Activated T-cell treated with anti-CD3 and anti-CD28 coated beads, Interleukin-2, amount 50 U/mL, for 72 hours (primary cell): ENCODE results near the gene ACSF3. TPM values are rescaled to one million over a fixed set of nuclear protein-coding genes. Genes with fewer than 3 reads are reported as not detected.

Experiments used
- ATAC-seq, 2 donors: fragments of 150-1000 bp; cut with Tn5 transposase; replicated peaks in 1 of 2; 2 replicates each; pipeline ENCODE4 v1.10.0; 2021; ENCODE audit warnings: moderate library complexity in 2 of 2, mild to moderate bottlenecking in 1 of 2
- DNase-seq, 2 donors: peaks; one replicate each; pipeline ENCODE4 v3.0.0; 2021 to 2022; ENCODE audit warnings: mixed read lengths in 1 of 2
- H3K27ac Mint-ChIP-seq: one replicate; pipeline ENCODE4 v1.8.0; 2022; ENCODE audit warnings: mild to moderate bottlenecking, moderate library complexity, mixed read lengths
- H3K27me3 Mint-ChIP-seq: one replicate; pipeline ENCODE4 v1.8.0; 2022; ENCODE audit warnings: low read depth, mixed read lengths
- H3K36me3 Mint-ChIP-seq, 2 donors: one replicate each; pipeline ENCODE4 v1.8.0; 2022; ENCODE audit warnings: mixed read lengths in 2 of 2, mild to moderate bottlenecking in 1 of 2; ENCODE audit not compliant: insufficient read depth in 2 of 2
- H3K4me1 Mint-ChIP-seq: one replicate; pipeline ENCODE4 v1.8.0; 2022; ENCODE audit warnings: low read depth, mixed read lengths
- H3K4me3 Mint-ChIP-seq, 2 donors: one replicate each; pipeline ENCODE4 v1.8.0; 2022; ENCODE audit warnings: mild to moderate bottlenecking in 2 of 2, mixed read lengths in 2 of 2, moderate library complexity in 2 of 2
- H3K9me3 Mint-ChIP-seq, 2 donors: one replicate each; pipeline ENCODE4 v1.8.0; 2022; ENCODE audit warnings: mixed read lengths in 2 of 2
- total RNA-seq, 2 donors: library from RNA; stranded (reverse); gene quantifications; one replicate each; pipeline ENCODE4 v1.2.3, GENCODE V29; 2022

Gene ACSF3
- total RNA-seq, 2 donors from 2014 or later = 50.6 to 66.7 TPM

- peaks cover 8% of the 10 kb centered on the region for H3K4me1 Mint-ChIP-seq
- H3K27me3 Mint-ChIP-seq = peaks cover 7% of the 10 kb centered on the region
- H3K27ac Mint-ChIP-seq = no peak overlapping the region
- peak overlapping the region; percentile 72 to 74 for H3K4me3 Mint-ChIP-seq
- no peaks in the 10 kb centered on the region for H3K9me3 Mint-ChIP-seq
- H3K36me3 Mint-ChIP-seq = no peaks in the 10 kb centered on the region
- DNase-seq (peak; percentile 33 to 39), ATAC-seq (no peak)
Measured at GRCh38 chr16:89170346-89171215, 76.9 kb downstream of the ACSF3 start.

- DNase-seq (peak; percentile 97), ATAC-seq (peak; percentile 93 to 94)
- Mint-ChIP-seq H3K36me3 (no peaks in the 10 kb centered on the region), H3K4me3 (peak within 1 kb of the TSS; percentile 72 to 74), H3K9me3 (no peaks in the 10 kb centered on the region), H3K4me1 (peaks cover 8% of the 10 kb centered on the region), H3K27me3 (peaks cover 7% of the 10 kb centered on the region), H3K27ac (no peak within 1 kb of the TSS)
Measured at GRCh38 chr16:89171216-89172170, 77.8 kb downstream of the ACSF3 start, which contains the start of gene CDH15. TSS of gene CDH15 (plus strand) at chr16:89171748. CDS start at chr16:89171832, 84 bp downstream.

GRCh38 chr16:89172171-89172527 lies 78.5 kb downstream of the ACSF3 start:
- DNase-seq (no peak), ATAC-seq (no peak)
- Mint-ChIP-seq H3K36me3 (no peaks in the 10 kb centered on the region), H3K4me1 (peaks cover 8% of the 10 kb centered on the region), H3K27me3 (peaks cover 7% of the 10 kb centered on the region), H3K9me3 (no peaks in the 10 kb centered on the region), H3K27ac (no peak overlapping the region), H3K4me3 (no peak overlapping the region)

- Mint-ChIP-seq H3K36me3 (no peaks in the 10 kb centered on the region), H3K4me3 (no peak overlapping the region), H3K27me3 (peaks cover 7% of the 10 kb centered on the region), H3K4me1 (peaks cover 8% of the 10 kb centered on the region), H3K27ac (no peak overlapping the region), H3K9me3 (no peaks in the 10 kb centered on the region)
- DNase-seq (no peak), ATAC-seq (no peak)
Measured at GRCh38 chr16:89172528-89173173, 79.0 kb downstream of the ACSF3 start.

- no peak for ATAC-seq
- DNase-seq = no peak
- Mint-ChIP-seq H3K4me1 (peaks cover 8% of the 10 kb centered on the region), H3K27me3 (peaks cover 7% of the 10 kb centered on the region), H3K27ac (no peak overlapping the region), H3K4me3 (no peak overlapping the region), H3K36me3 (no peaks in the 10 kb centered on the region), H3K9me3 (no peaks in the 10 kb centered on the region)
Measured at GRCh38 chr16:89173174-89173921, 79.7 kb downstream of the ACSF3 start.

GRCh38 chr16:89174055-89174827 lies 80.6 kb downstream of the ACSF3 start:
- no peak overlapping the region for H3K27ac Mint-ChIP-seq
- no peaks in the 10 kb centered on the region for H3K36me3 Mint-ChIP-seq
- DNase-seq (no peak), ATAC-seq (no peak)
- no peak overlapping the region for H3K4me3 Mint-ChIP-seq
- no peaks in the 10 kb centered on the region for H3K9me3 Mint-ChIP-seq
- H3K27me3 Mint-ChIP-seq = peaks cover 7% of the 10 kb centered on the region
- peaks cover 8% of the 10 kb centered on the region for H3K4me1 Mint-ChIP-seq

GRCh38 chr16:89174877-89175276 lies 81.2 kb downstream of the ACSF3 start:
- DNase-seq (no peak), ATAC-seq (no peak)
- Mint-ChIP-seq H3K27me3 (peaks cover 7% of the 10 kb centered on the region), H3K4me3 (no peak overlapping the region), H3K36me3 (no peaks in the 10 kb centered on the region), H3K9me3 (no peaks in the 10 kb centered on the region), H3K4me1 (peaks cover 8% of the 10 kb centered on the region), H3K27ac (no peak overlapping the region)

GRCh38 chr16:89175280-89176146 lies 81.9 kb downstream of the ACSF3 start:
- no peaks in the 10 kb centered on the region for H3K36me3 Mint-ChIP-seq
- H3K4me3 Mint-ChIP-seq = no peak overlapping the region
- peaks cover 6% of the 10 kb centered on the region for H3K4me1 Mint-ChIP-seq
- H3K27ac Mint-ChIP-seq = no peak overlapping the region
- DNase-seq (no peak), ATAC-seq (no peak)
- H3K27me3 Mint-ChIP-seq = peaks cover 5% of the 10 kb centered on the region
- no peaks in the 10 kb centered on the region for H3K9me3 Mint-ChIP-seq

- Mint-ChIP-seq H3K9me3 (no peaks in the 10 kb centered on the region), H3K4me3 (no peak overlapping the region), H3K27ac (no peak overlapping the region), H3K4me1 (no peaks in the 10 kb centered on the region), H3K27me3 (no peaks in the 10 kb centered on the region), H3K36me3 (no peaks in the 10 kb centered on the region)
- DNase-seq (no peak), ATAC-seq (no peak)
Measured at GRCh38 chr16:89176147-89176690, 82.6 kb downstream of the ACSF3 start.

GRCh38 chr16:89176717-89177116 lies 83.1 kb downstream of the ACSF3 start:
- Mint-ChIP-seq H3K9me3 (no peaks in the 10 kb centered on the region), H3K27me3 (no peaks in the 10 kb centered on the region), H3K36me3 (no peaks in the 10 kb centered on the region), H3K4me1 (peaks cover 3% of the 10 kb centered on the region), H3K27ac (no peak overlapping the region), H3K4me3 (no peak overlapping the region)
- DNase-seq (no peak), ATAC-seq (no peak)

- ATAC-seq (no peak), DNase-seq (no peak)
- H3K9me3 Mint-ChIP-seq = no peaks in the 10 kb centered on the region
- H3K4me3 Mint-ChIP-seq = no peak overlapping the region
- no peak overlapping the region for H3K27ac Mint-ChIP-seq
- H3K36me3 Mint-ChIP-seq = no peaks in the 10 kb centered on the region
- no peaks in the 10 kb centered on the region for H3K27me3 Mint-ChIP-seq
- H3K4me1 Mint-ChIP-seq = peaks cover 4% of the 10 kb centered on the region
Measured at GRCh38 chr16:89177501-89177900, 83.8 kb downstream of the ACSF3 start.
